Kidney epithelial cell (primary cell): Measurements from ENCODE around the gene GPR108. TPM values are rescaled to one million over a fixed set of nuclear protein-coding genes. Genes with fewer than 3 reads are reported as not detected.

ENCODE experiments used
- DNase-seq: peaks from one replicate; pipeline ENCODE4 v3.0.0-alpha.2; 2010; ENCODE audit warnings: low read depth
- H3K27me3 ChIP-seq: 2 replicates; pipeline ENCODE4 v1.6.0; 2011; ENCODE audit warnings: low read length; ENCODE audit not compliant: control insufficient read depth, insufficient read depth
- H3K36me3 ChIP-seq: 2 replicates; pipeline ENCODE4 v1.5.1; 2011; ENCODE audit warnings: low read length; ENCODE audit not compliant: control insufficient read depth, insufficient read depth
- H3K4me3 ChIP-seq: 2 replicates; pipeline ENCODE4 v1.5.1; 2011; ENCODE audit warnings: low read depth, mild to moderate bottlenecking, control low read depth, low read length
- CTCF ChIP-seq: IDR thresholded peaks from 2 replicates; pipeline ENCODE4 v1.5.1; 2011; ENCODE audit warnings: mild to moderate bottlenecking, moderate library complexity, low read length, control low read depth, inconsistent platforms; ENCODE audit not compliant: insufficient read depth, poor library complexity, severe bottlenecking
- total RNA-seq: library from RNA; depleted of rRNA; stranded (reverse); fragments of >200 nt; gene quantifications from 2 replicates; pipeline ENCODE4 v1.2.3, GENCODE V29; 2015

GPR108 gene
- total RNA-seq, 1 donor from 2014 or later: 66.6 TPM

GRCh38 chr19:6744381-6745301 lies 7.3 kb upstream of the GPR108 start:
- H3K27me3 ChIP-seq: no peaks in the 10 kb centered on the region
- DNase-seq: no peak
- TF ChIP-seq CTCF: no peak
- no peak overlapping the region for H3K4me3 ChIP-seq
- peaks cover 4% of the 10 kb centered on the region for H3K36me3 ChIP-seq

DNA sequence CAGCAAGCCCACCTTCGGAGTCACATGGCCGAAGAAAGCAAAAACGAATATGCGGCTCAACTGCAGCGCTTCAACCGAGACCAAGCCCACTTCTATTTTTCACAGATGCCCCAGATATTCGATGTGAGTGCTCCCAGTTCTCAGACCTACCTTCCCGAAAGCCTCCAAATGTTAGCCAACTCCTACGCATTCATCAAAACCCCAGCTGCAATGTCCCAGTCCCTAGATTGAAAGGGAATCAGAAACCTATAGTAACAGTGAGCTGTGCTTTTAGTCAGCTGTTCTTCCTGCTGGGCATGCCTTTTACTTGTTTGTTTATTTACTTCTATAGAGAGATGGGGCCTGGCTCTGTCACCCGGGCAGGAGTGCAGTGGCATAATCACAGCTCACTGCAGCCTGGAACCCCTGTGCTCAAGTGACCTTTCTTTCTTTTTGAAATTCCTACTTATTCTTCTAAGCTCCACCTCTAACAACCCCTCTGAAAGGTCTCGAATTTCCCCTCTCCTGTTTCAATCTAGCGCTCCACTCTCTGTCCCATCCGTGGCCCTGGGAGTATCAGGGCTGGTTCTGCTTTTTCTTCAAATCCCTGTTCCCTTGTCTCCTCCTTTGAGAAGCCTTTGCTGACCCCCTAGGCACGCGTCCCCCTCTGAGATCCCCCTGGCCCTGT lies 6.5 kb upstream of the GPR108 start:
- Histone ChIP-seq H3K36me3 (peaks cover 4% of the 10 kb centered on the region), H3K4me3 (no peak overlapping the region), H3K27me3 (no peaks in the 10 kb centered on the region)
- DNase-seq: no peak
- no peak for TF ChIP-seq CTCF

GRCh38 chr19:6743066-6743465 lies 5.7 kb upstream of the GPR108 start:
- Histone ChIP-seq H3K27me3 (no peaks in the 10 kb centered on the region), H3K36me3 (peaks cover 4% of the 10 kb centered on the region), H3K4me3 (no peak overlapping the region)
- no peak for DNase-seq
- no peak for TF ChIP-seq CTCF

- no peak for DNase-seq
- Histone ChIP-seq H3K27me3 (no peaks in the 10 kb centered on the region), H3K4me3 (peak overlapping the region; percentile 90), H3K36me3 (peaks cover 4% of the 10 kb centered on the region)
- TF ChIP-seq CTCF: no peak
These were observed 3.4 kb upstream of the GPR108 start for GRCh38 chr19:6740589-6741343.

DNA sequence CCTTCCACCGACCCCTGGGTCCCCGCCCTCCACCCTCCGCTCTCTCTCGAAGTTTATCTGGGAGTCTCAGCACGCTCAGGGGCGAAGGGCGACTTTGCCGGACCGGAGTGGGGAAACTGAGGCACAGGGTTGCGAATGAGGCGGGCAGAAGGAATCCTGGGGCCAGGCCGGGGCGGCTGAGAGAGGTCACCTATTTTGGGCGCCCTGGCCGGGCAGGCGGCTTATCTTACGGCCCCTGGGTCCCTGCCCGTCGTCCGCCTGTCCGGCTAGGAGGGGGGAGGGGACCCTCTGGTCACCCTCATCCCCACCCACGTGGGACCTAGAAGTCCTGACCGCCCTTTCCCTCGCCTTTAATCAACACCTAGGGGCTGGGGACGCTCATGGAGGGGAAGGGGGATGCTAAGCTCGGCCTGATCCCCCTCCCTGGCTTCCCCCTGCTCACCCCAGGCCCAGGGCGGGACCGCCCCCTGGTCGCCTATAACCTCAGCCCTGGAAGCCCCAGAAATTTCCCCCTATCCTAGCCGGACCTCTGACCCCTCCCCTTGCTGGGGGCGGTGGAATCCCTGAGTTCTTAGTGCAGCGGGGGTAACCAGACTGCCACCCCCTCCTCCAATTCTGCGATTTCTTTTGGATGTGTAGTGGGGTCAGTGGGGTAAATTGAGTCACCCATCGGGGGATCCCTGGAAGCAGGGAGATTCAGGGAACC lies 2.7 kb upstream of the GPR108 start:
- Histone ChIP-seq H3K27me3 (no peaks in the 10 kb centered on the region), H3K4me3 (peak overlapping the region; percentile 90), H3K36me3 (peaks cover 4% of the 10 kb centered on the region)
- DNase-seq: no peak
- TF ChIP-seq CTCF: no peak
